Nasal cavity respiratory epithelium epithelial cell of viscerocranial mucosa (primary cell): ENCODE measurements around the gene RGL2. TPM values are rescaled to one million over a fixed set of nuclear protein-coding genes. Genes with fewer than 3 reads are reported as not detected.

Source experiments
- total RNA-seq: library from RNA; depleted of rRNA; stranded (reverse); fragments of >200 nt; gene quantifications from 2 replicates; pipeline ENCODE4 v1.2.3, GENCODE V29; 2014

The RGL2 gene
- total RNA-seq = 22.9 and 40.4 TPM in 2 replicates

GRCh38 chr6:33298773-33299236 is at the start of gene RGL2:
TSS of gene RGL2 (minus strand) at chr6:33298942. CDS start at chr6:33298610, 332 bp downstream.

GRCh38 chr6:33317669-33318425 is 19.1 kb upstream of the RGL2 start, which contains the start of gene ZBTB22:
TSS of gene ZBTB22 (minus strand) at chr6:33317744. CDS start at chr6:33316916, 828 bp downstream.

GRCh38 chr6:33313709-33314514 is 15.2 kb upstream of the RGL2 start, which contains the start of gene TAPBP:
TSS of gene TAPBP (minus strand) at chr6:33314078. CDS start at chr6:33314041, 37 bp downstream.

GRCh38 chr6:33288921-33289783 is 9.6 kb downstream of the RGL2 start, which contains the start of the genes PFDN6 and WDR46:
TSS of gene PFDN6 (plus strand) at chr6:33289601. CDS start at chr6:33289857, 256 bp downstream.
TSS of gene WDR46 (minus strand) at chr6:33289239. CDS start at chr6:33289170, 69 bp downstream.

GRCh38 chr6:33276864-33277662 is 21.7 kb downstream of the RGL2 start, which contains the start of gene B3GALT4:
TSS of gene B3GALT4 (plus strand) at chr6:33277123. CDS start at chr6:33277420, 297 bp downstream.

GRCh38 chr6:33271468-33272274 is 27.1 kb downstream of the RGL2 start, which contains the start of the genes RPS18 and VPS52:
TSS of gene RPS18 (plus strand) at chr6:33272075. CDS start at chr6:33272120, 45 bp downstream.
TSS of gene VPS52 (minus strand) at chr6:33271876. CDS start at chr6:33271675, 201 bp downstream.

Other genes with a start within 250 kb of the RGL2 start
- gene HLA-DPA1, start 225.3 kb downstream of the RGL2 start, total RNA-seq = 0.14 TPM in 1 of 2 replicates, not detected in the other
- gene HLA-DPB1, start 223.0 kb downstream of the RGL2 start, total RNA-seq = not detected in 2 replicates
- gene COL11A2, start 106.5 kb downstream of the RGL2 start, total RNA-seq = under 0.01 and 0.36 TPM in 2 replicates
- 16.1 and 21.8 TPM in 2 replicates for gene RXRB, start 98.3 kb downstream of the RGL2 start, total RNA-seq
- gene SLC39A7, start 98.1 kb downstream of the RGL2 start, total RNA-seq = 66.9 and 118 TPM in 2 replicates
- gene HSD17B8, start 94.3 kb downstream of the RGL2 start, total RNA-seq = 12.5 and 40.3 TPM in 2 replicates
- 34.2 and 48.2 TPM in 2 replicates for gene RING1, start 90.4 kb downstream of the RGL2 start, total RNA-seq
- 27.0 and 28.8 TPM in 2 replicates for gene VPS52, start 27.1 kb downstream of the RGL2 start, total RNA-seq
- 3,073 and 7,254 TPM in 2 replicates for gene RPS18, start 26.9 kb downstream of the RGL2 start, total RNA-seq
- gene B3GALT4, start 21.8 kb downstream of the RGL2 start, total RNA-seq = 2.7 and 4.1 TPM in 2 replicates
- 55.0 and 84.4 TPM in 2 replicates for gene WDR46, start 9.7 kb downstream of the RGL2 start, total RNA-seq
- gene PFDN6, start 9.3 kb downstream of the RGL2 start, total RNA-seq = 37.5 and 69.7 TPM in 2 replicates
- 22.2 and 108 TPM in 2 replicates for gene TAPBP, start 15.1 kb upstream of the RGL2 start, total RNA-seq
- gene ZBTB22, start 18.8 kb upstream of the RGL2 start, total RNA-seq = 19.9 and 24.3 TPM in 2 replicates
- 35.9 and 77.9 TPM in 2 replicates for gene DAXX, start 24.0 kb upstream of the RGL2 start, total RNA-seq
- gene KIFC1, start 92.9 kb upstream of the RGL2 start, total RNA-seq = 0.21 and 0.68 TPM in 2 replicates
- gene PHF1, start 112.1 kb upstream of the RGL2 start, total RNA-seq = 10.3 and 13.0 TPM in 2 replicates
- gene CUTA, start 119.2 kb upstream of the RGL2 start, total RNA-seq = 27.3 and 62.1 TPM in 2 replicates
- 0.68 and 3.9 TPM in 2 replicates for gene SYNGAP1, start 121.1 kb upstream of the RGL2 start, total RNA-seq
- gene ZBTB9, start 155.6 kb upstream of the RGL2 start, total RNA-seq = 10.6 and 13.0 TPM in 2 replicates